GM10248 (cell line): Measurements from ENCODE around the gene YEATS4.
"Not testable (repeated sequence)": the region's sequence is repeated elsewhere in the genome, so short reads cannot be mapped to it uniquely, and the experiment has no call there.

ENCODE experiments used
- CTCF ChIA-PET: fragments of 300-600 bp; sonication (Branson Sonifier 250); formaldehyde crosslinking; extraction: SDS; loops from one replicate; lab custom pipeline; 2021; ENCODE audit warnings: antibody characterized with exemption; lab: Yijun Ruan, JAX
- POLR2A ChIA-PET: fragments of 350-650 bp; sonication (Branson Sonifier 250); formaldehyde crosslinking; extraction: SDS; loops from one replicate; lab custom pipeline; 2020; ENCODE audit warnings: antibody characterized with exemption; lab: Yijun Ruan, JAX
- DNase-seq: peaks from one replicate; pipeline ENCODE4 v3.0.0; 2012; ENCODE audit errors: extremely low spot score
- CTCF ChIP-seq: IDR thresholded peaks from 2 replicates; pipeline ENCODE4 v1.5.1; 2012; ENCODE audit warnings: mild to moderate bottlenecking, low read depth; ENCODE audit errors: extremely low read depth, missing control alignments, control extremely low read depth

YEATS4 gene

GRCh38 chr12:69359531-69360347 is at the start of gene YEATS4:
YEATS4 (plus strand) TSS chr12:69359743; CDS start chr12:69359973, 230 bp downstream.
- no peak for TF ChIP-seq CTCF
- POLR2A ChIA-PET = interaction anchor here (1.0 kb wide), 1 partner anchor 280 kb away, joined by 3 read pairs; no protein-coding TSS in a partner anchor
- DNase-seq = peak; percentile 93
- CTCF ChIA-PET = interaction anchor here (1.3 to 4.0 kb wide), 2 partner anchors 211 to 1370 kb away, joined by 3 to 61 read pairs; no protein-coding TSS in a partner anchor

- CTCF ChIA-PET = no interaction called here
- TF ChIP-seq CTCF = no peak
- POLR2A ChIA-PET = no interaction called here
- no peak for DNase-seq
These were observed 46.3 kb upstream of the YEATS4 start for GRCh38 chr12:69313209-69313608.

GRCh38 chr12:69316784-69317183 is 42.8 kb upstream of the YEATS4 start:
- DNase-seq, CTCF ChIA-PET, POLR2A ChIA-PET: not testable (repeated sequence)

- CTCF ChIA-PET = interaction anchor here (1.2 kb wide), 1 partner anchor 18 kb away, joined by 3 read pairs; no protein-coding TSS in a partner anchor
- POLR2A ChIA-PET, DNase-seq: not testable (repeated sequence)
These were observed 42.3 kb upstream of the YEATS4 start for GRCh38 chr12:69317233-69317632.

- ChIA-PET POLR2A (no interaction called here), CTCF (interaction anchor here (1.2 kb wide), 1 partner anchor 19 kb away, joined by 3 read pairs; no protein-coding TSS in a partner anchor)
- no peak for TF ChIP-seq CTCF
- no peak for DNase-seq
These were observed 41.3 kb upstream of the YEATS4 start for GRCh38 chr12:69318225-69318624.

GRCh38 chr12:69321351-69321750 is 38.2 kb upstream of the YEATS4 start:
- POLR2A ChIA-PET = no interaction called here
- CTCF ChIA-PET = interaction anchor here (2.7 kb wide), 1 partner anchor 28 kb away, joined by 8 read pairs; no protein-coding TSS in a partner anchor
- TF ChIP-seq CTCF = no peak
- DNase-seq = no peak

- DNase-seq = peak; percentile 39
- CTCF ChIA-PET = interaction anchor here (0.9 to 1.4 kb wide), 3 partner anchors 14 to 168 kb away, joined by 3 to 5 read pairs (median 3); no protein-coding TSS in a partner anchor
- no peak for TF ChIP-seq CTCF
- POLR2A ChIA-PET = interaction anchor here (0.5 kb wide), 1 partner anchor 12 kb away, joined by 3 read pairs; no protein-coding TSS in a partner anchor
These were observed 34.6 kb upstream of the YEATS4 start for GRCh38 chr12:69324797-69325466.
